Measurements from ENCODE around the gene TBC1D22A.

- TF ChIP-seq CTCF (IDR thresholded peaks at IDR 0.05; ENCODE audit: extremely low read depth in 1 of 2, insufficient read depth in 1 of 2, low read depth in 1 of 2, low read length in 2 of 2): no peak
- TF ChIP-seq EZH2 (IDR thresholded peaks at IDR 0.05; ENCODE audit: borderline replicate concordance, low read depth, low read length, severe bottlenecking): no peak
Observed at GRCh38 chr22:47209547-47210023, 447.1 kb downstream of the TBC1D22A start.
